ENCODE results near the gene KPNA6.
"Not testable (repeated sequence)": the region's sequence is repeated elsewhere in the genome, so short reads cannot be mapped to it uniquely, and the experiment has no call there.

Gene KPNA6

GRCh38 chr1:32082022-32082421 lies 25.8 kb upstream of the KPNA6 start:
- no peak for DNase-seq (ENCODE audit: extremely low read depth, low read depth)
- H3K4me3 ChIP-seq (replicated peaks; ENCODE audit: low read depth, low read length): no peak overlapping the region
- TF ChIP-seq CTCF (IDR thresholded peaks at IDR 0.05; ENCODE audit: low read depth, low read length, missing control alignments): no peak

- not testable (repeated sequence) for H3K4me3 ChIP-seq (replicated peaks; ENCODE audit: low read depth, low read length); DNase-seq (ENCODE audit: extremely low read depth, low read depth)
Observed at GRCh38 chr1:32086381-32086780, 21.5 kb upstream of the KPNA6 start.

- no peak for TF ChIP-seq CTCF (IDR thresholded peaks at IDR 0.05; ENCODE audit: low read depth, low read length, missing control alignments)
- no peak overlapping the region for H3K4me3 ChIP-seq (replicated peaks; ENCODE audit: low read depth, low read length)
- no peak for DNase-seq (ENCODE audit: extremely low read depth, low read depth)
Observed at GRCh38 chr1:32091176-32091575, 16.7 kb upstream of the KPNA6 start.

GRCh38 chr1:32091591-32091990 lies 16.3 kb upstream of the KPNA6 start:
- no peak for DNase-seq (ENCODE audit: extremely low read depth, low read depth)
- no peak overlapping the region for H3K4me3 ChIP-seq (replicated peaks; ENCODE audit: low read depth, low read length)
- no peak for TF ChIP-seq CTCF (IDR thresholded peaks at IDR 0.05; ENCODE audit: low read depth, low read length, missing control alignments)

GRCh38 chr1:32094746-32095521 lies 12.9 kb upstream of the KPNA6 start:
- no peak for TF ChIP-seq CTCF (IDR thresholded peaks at IDR 0.05; ENCODE audit: low read depth, low read length, missing control alignments)
- no peak for DNase-seq (ENCODE audit: extremely low read depth, low read depth)
- H3K4me3 ChIP-seq (replicated peaks; ENCODE audit: low read depth, low read length): no peak overlapping the region

GRCh38 chr1:32099426-32099825 lies 8.4 kb upstream of the KPNA6 start:
- TF ChIP-seq CTCF (IDR thresholded peaks at IDR 0.05; ENCODE audit: low read depth, low read length, missing control alignments): no peak
- H3K4me3 ChIP-seq (replicated peaks; ENCODE audit: low read depth, low read length): no peak overlapping the region
- DNase-seq (ENCODE audit: extremely low read depth, low read depth): no peak

- no peak for TF ChIP-seq CTCF (IDR thresholded peaks at IDR 0.05; ENCODE audit: low read depth, low read length, missing control alignments)
- H3K4me3 ChIP-seq (replicated peaks; ENCODE audit: low read depth, low read length): no peak overlapping the region
- DNase-seq (ENCODE audit: extremely low read depth, low read depth): no peak
Observed at GRCh38 chr1:32100359-32100758, 7.5 kb upstream of the KPNA6 start.
